GM21447 (cell line): ENCODE data around the gene ACOXL.
"Not testable (repeated sequence)": the region's sequence is repeated elsewhere in the genome, so short reads cannot be mapped to it uniquely, and the experiment has no call there.

Experiments
- ATAC-seq: cut with Tn5 transposase; IDR thresholded peaks from one replicate; pipeline ENCODE4 v1.9.1; 2021; ENCODE audit not compliant: unreplicated experiment

Gene ACOXL

DNA sequence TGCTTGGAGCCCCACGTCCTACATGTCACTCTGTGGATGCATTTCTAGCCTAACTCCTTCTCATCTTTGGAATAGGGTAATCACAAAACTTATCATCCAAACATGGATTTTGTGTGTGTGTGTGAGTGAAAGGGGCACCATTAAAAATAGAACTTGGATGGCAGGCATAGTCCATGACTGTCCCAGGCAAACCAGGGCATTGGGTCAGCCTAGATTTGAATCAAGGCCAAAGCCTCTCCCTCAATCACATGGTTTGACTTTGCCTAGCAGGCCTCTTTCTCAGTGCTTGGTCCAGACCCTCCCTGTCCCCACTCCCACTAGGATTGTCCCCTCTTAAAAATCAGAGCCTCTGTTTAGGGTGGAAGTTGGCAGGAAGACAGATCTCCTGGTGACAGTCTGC lies 320.9 kb downstream of the ACOXL start:
- ATAC-seq, result no peak

GRCh38 chr2:111053825-111054515 lies 321.6 kb downstream of the ACOXL start:
- ATAC-seq, result no peak

DNA sequence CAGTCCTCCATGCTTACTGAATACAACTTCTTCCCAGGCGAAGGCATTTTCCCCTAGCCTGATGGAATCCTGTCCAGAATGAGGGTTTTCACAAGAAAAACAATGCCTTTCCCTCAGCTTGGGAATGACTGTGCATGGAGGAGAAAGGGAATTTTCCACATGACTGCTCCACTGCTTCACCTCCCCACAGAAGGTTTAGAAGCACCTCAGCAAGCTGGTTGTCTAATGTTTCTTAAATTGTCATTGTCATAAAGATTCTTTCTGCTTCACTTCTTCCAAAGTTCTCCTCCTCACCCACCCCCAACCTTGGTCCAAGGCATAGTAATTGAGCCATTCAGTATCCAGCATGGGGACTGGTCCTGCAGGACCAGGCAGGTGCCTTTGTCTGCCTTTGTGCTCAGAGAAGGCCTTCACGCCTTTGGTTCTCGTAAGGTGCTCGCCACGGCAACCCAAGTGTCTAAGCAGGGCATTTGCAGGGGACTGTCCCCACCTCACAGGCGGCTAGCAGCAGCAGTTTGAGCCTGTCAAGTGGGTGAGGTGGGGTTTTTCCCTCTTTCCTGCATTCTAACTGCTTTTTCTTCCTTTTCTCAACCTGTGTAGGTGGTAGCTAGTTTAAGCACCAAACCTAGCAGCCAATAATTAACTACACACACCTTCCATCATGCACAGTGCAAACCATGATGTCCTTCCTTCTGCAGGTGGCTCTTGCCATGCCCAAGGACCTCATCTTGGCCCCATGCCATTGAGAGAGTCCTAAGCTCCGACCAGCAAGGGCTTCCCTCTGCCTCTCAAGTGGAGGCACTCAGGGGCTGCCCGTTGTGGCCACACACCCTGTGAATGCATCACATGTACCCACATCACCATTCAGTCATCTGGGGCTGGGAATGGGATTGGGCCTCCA lies 322.7 kb downstream of the ACOXL start:
- ATAC-seq, result peak; percentile 72

GRCh38 chr2:111055735-111056134 lies 323.4 kb downstream of the ACOXL start:
- ATAC-seq, result no peak

DNA sequence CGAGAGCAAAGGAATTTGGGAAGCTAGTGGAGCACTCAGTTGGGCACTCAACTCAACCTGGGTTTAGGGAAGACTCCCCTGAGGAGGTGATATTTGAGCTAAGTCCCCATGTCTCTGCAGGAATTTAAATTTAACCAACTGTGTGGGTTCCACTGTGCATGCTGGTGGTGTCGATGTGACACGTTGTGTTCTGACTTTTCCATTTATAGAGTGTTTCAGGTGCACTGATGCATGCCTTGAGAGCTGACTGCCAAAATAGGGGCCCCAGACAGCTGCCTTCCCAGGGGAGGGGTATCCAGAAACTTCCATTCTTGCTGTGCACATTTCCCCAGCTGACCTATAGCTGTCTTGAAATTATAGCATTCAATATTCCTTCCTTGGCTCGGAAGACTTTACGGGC lies 324.7 kb downstream of the ACOXL start:
- ATAC-seq, result no peak

DNA sequence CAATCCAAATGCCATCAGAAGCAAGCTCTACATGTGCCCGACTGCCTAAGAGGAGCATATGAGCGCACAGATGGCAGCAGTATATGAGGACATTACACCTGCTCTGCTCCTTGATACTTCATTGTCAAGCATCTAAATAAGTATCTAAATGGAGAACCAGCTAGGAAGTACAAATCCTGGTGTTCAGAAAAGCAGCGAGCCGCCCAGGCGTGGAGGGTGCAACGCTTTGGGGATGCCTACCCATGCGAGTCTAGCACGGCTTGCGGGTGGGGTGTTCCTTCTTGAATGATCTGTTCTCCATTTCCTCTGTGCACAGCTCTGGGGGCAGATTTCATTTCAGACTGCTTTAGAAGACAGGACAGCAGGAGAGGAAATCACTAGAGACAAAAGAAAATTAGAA lies 325.3 kb downstream of the ACOXL start:
- ATAC-seq, result no peak

- no peak for ATAC-seq
Observed at GRCh38 chr2:111058264-111058663, 325.9 kb downstream of the ACOXL start.

- no peak for ATAC-seq
Observed at GRCh38 chr2:111061191-111061590, 328.8 kb downstream of the ACOXL start.

DNA sequence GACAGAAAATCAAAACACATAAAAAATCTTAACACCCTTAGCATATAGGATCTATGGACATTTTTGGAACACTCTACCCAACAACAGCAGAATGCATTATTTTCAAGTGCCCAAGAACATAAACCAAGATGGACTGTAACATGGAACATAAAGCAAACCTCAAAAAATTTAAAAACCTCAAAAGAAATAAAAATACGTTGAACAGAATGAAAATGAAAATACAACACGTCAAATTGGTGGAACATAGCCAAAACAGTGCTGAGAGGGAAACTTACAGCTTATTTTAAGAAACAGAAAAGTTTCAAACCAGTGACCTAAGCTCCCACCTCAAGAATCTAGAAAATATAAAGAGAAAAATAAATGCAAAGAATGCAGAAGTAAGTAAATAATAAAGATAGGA lies 330.0 kb downstream of the ACOXL start:
- ATAC-seq, result peak; percentile 49

DNA sequence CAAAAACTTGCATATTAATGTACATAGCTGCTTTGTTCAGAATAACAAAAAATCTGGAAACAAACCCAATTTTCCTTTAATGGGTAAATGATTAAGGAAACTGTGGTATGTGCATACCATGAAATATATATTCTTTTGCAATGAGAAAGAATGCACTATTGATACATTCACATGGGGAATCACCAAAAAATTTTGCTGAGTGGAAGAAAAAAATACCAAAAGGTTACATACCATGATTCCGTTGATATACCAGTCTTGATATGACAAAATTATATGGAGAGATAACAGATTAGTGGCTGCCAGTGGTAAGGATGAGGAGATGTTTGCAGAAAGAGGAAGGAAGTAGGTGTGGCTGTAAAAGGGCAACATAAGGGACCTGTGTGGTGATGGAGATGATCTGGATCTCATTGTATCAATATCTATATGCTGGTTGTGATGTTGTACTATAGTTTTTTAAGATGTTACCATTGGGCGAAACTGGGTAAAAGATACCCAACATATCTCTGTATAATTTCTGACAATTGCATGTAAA lies 333.8 kb downstream of the ACOXL start:
- ATAC-seq, result no peak

- no peak for ATAC-seq
Observed at GRCh38 chr2:111068435-111069058, 336.2 kb downstream of the ACOXL start.

- no peak for ATAC-seq
Observed at GRCh38 chr2:111069722-111070121, 337.3 kb downstream of the ACOXL start.

DNA sequence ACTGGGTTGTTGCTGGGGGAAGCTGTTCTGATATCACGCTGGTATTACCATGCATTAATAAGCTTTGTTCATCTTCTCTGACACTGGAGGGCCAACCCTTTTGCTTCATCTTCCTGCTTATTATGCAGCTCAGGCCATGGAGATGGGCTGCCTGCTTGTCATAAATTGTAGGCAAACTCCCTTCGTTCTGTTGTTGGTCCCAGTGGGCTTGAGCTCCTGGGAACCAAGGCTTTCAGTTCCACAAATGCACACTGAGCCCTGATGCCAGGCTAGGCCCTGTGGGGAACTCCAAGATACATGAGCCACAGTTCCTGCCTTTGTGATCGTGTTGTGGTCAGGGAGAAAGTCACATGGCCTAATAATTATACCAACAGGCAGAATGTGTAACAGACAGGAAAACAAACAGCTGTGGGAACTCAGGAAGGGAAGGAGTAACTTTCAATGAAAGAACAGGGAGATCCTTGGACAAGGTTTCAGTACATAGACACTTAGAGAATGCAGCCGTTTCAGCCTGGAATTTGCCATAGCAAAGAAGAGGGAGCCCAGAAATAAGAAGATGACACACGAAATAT lies 339.3 kb downstream of the ACOXL start:
- ATAC-seq, result no peak

GRCh38 chr2:111072220-111072871 lies 340.0 kb downstream of the ACOXL start:
- no peak for ATAC-seq

DNA sequence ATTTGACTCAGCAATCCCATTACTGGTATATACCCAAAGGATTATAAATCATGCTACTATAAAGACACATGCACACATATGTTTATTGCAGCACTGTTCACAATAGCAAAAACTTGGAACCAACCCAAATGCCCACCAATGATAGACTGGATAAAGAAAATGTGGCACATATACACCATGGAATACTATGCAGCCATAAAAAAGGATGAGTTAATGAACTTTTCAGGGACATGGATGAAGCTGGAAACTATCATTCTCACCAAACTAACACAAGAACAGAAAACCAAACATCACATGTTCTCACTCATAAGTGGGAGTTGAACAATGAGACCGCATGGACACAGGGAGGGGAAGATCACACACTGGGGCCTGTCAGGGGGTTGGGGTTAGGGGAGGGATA lies 350.3 kb downstream of the ACOXL start:
- ATAC-seq, result not testable (repeated sequence)

GRCh38 chr2:111091811-111092211 lies 359.4 kb downstream of the ACOXL start:
- no peak for ATAC-seq

- no peak for ATAC-seq
Observed at GRCh38 chr2:111094691-111095090, 362.3 kb downstream of the ACOXL start.

- ATAC-seq, result no peak
Observed at GRCh38 chr2:111095434-111095833, 363.1 kb downstream of the ACOXL start.

DNA sequence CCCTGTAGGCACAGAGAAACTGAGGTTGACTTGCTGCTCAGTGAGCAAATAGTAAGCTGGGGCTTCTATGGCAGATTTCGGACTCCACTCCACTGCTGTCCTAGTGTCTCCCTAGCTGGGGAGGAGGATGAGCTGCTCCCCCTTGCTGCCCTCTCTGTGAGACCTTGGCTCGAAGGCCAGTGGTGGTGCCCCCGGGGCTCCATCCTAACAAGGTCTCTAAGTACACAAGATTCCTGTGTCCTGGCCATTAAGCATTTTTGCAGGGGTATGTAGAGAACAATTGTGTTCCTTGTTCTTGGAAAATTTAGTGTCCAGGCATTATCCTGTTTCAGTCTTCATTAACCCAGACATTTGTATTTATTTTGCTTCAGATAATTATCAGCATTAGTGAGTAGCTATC lies 367.0 kb downstream of the ACOXL start:
- no peak for ATAC-seq

- peak; percentile 31 for ATAC-seq
Observed at GRCh38 chr2:111100087-111100764, 367.9 kb downstream of the ACOXL start.
